Endothelial cell (in vitro differentiated cells): ENCODE results near the gene HINT2. TPM values are rescaled to one million over a fixed set of nuclear protein-coding genes. Genes with fewer than 3 reads are reported as not detected.

Experiments
- DNase-seq: peaks from one replicate; pipeline ENCODE4 v3.0.0; 2021; ENCODE audit warnings: low spot score
- H3K27ac Mint-ChIP-seq: one replicate; pipeline ENCODE4 v1.8.0; 2021; ENCODE audit warnings: mixed read lengths, inconsistent platforms; ENCODE audit not compliant: unreplicated experiment
- H3K27me3 Mint-ChIP-seq: one replicate; pipeline ENCODE4 v1.8.0; 2021; ENCODE audit warnings: mild to moderate bottlenecking, moderate library complexity, mixed read lengths, inconsistent platforms; ENCODE audit not compliant: unreplicated experiment
- H3K36me3 Mint-ChIP-seq: one replicate; pipeline ENCODE4 v1.8.0; 2021; ENCODE audit warnings: mild to moderate bottlenecking, low read depth, mixed read lengths, inconsistent platforms; ENCODE audit not compliant: unreplicated experiment
- H3K4me1 Mint-ChIP-seq: one replicate; pipeline ENCODE4 v1.8.0; 2021; ENCODE audit warnings: mild to moderate bottlenecking, mixed read lengths, inconsistent platforms; ENCODE audit not compliant: unreplicated experiment
- H3K4me3 Mint-ChIP-seq: one replicate; pipeline ENCODE4 v1.8.0; 2021; ENCODE audit warnings: mild to moderate bottlenecking, mixed read lengths, inconsistent platforms; ENCODE audit not compliant: unreplicated experiment
- H3K9me3 Mint-ChIP-seq: one replicate; pipeline ENCODE4 v1.8.0; 2021; ENCODE audit warnings: mixed read lengths, inconsistent platforms; ENCODE audit not compliant: unreplicated experiment
- CTCF ChIP-seq: fragments of 200-600 bp; sonication (generic); IDR thresholded peaks from one replicate; pipeline ENCODE4 v1.5.0; 2021; ENCODE audit warnings: antibody characterized with exemption; ENCODE audit not compliant: unreplicated experiment
- total RNA-seq: library from RNA; stranded (reverse); fragmentation: NEBNext Ultra II Directional; extraction: Animal tissue kit (Norgen Biotek cat#: 25700); gene quantifications from one replicate; pipeline ENCODE4 v1.2.1, GENCODE V29; 2021; ENCODE audit not compliant: unreplicated experiment

The HINT2 gene
- total RNA-seq, 1 donor from 2014 or later, result 43.3 TPM

DNA sequence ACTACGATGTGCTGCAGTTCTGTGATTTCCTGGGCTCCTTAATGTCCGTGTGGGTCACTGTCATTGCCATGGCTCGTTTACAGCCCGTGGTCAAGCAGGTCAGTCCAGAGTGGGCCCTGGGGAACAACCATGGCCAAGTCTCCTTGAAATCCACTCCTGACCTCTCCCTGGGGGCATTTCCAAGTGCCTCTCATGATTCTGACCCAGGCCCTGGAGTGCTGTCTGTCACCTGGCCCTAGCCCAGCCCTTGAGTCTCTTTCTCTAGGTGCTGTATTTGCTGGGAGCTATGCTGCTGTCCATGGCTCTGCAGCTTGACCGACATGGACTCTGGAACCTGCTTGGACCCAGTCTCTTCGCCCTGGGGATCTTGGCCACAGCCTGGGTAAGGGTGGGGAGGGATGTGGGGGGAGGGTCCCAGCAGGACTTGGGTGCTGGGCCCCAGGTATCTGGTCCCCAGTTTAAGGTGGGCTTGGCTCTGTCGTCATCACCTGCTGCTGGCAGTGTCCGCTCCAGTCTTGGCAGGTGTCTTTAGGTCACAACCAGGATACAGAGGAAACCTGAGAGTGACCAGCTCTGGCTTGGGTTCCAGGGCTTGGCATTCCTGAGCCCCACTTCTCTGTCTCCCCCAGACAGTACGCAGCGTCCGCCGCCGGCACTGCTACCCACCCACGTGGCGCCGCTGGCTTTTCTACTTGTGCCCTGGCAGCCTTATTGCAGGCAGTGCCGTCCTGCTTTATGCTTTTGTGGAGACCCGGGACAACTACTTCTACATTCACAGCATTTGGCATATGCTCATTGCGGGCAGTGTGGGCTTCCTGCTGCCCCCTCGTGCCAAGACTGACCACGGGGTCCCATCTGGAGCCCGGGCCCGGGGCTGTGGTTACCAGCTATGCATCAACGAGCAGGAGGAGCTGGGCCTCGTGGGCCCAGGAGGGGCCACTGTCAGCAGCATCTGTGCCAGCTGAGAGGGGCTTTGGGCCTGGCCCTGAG lies 38.3 kb upstream of the HINT2 start:
- H3K4me1 Mint-ChIP-seq, result no peaks in the 10 kb centered on the region
- H3K27ac Mint-ChIP-seq, result no peak overlapping the region
- no peak for TF ChIP-seq CTCF

GRCh38 chr9:35852267-35852815 lies 37.5 kb upstream of the HINT2 start:
- no peak for TF ChIP-seq CTCF
- Mint-ChIP-seq H3K27ac (no peak overlapping the region), H3K27me3 (peaks cover 14% of the 10 kb centered on the region), H3K36me3 (peaks cover 4% of the 10 kb centered on the region), H3K9me3 (no peaks in the 10 kb centered on the region), H3K4me1 (no peaks in the 10 kb centered on the region), H3K4me3 (no peak overlapping the region)
- no peak for DNase-seq

More for the DNA sequence above, 38.3 kb upstream of the HINT2 start:
- Mint-ChIP-seq H3K9me3 (no peaks in the 10 kb centered on the region), H3K4me3 (no peak overlapping the region), H3K27me3 (peaks cover 14% of the 10 kb centered on the region), H3K36me3 (peaks cover 4% of the 10 kb centered on the region)
- DNase-seq, result no peak

GRCh38 chr9:35847792-35848572 lies 33.1 kb upstream of the HINT2 start:
- Mint-ChIP-seq H3K9me3 (no peaks in the 10 kb centered on the region), H3K27me3 (peaks cover 14% of the 10 kb centered on the region), H3K4me1 (peaks cover 19% of the 10 kb centered on the region), H3K4me3 (no peak overlapping the region), H3K27ac (no peak overlapping the region), H3K36me3 (peaks cover 3% of the 10 kb centered on the region)
- no peak for TF ChIP-seq CTCF
- no peak for DNase-seq

DNA sequence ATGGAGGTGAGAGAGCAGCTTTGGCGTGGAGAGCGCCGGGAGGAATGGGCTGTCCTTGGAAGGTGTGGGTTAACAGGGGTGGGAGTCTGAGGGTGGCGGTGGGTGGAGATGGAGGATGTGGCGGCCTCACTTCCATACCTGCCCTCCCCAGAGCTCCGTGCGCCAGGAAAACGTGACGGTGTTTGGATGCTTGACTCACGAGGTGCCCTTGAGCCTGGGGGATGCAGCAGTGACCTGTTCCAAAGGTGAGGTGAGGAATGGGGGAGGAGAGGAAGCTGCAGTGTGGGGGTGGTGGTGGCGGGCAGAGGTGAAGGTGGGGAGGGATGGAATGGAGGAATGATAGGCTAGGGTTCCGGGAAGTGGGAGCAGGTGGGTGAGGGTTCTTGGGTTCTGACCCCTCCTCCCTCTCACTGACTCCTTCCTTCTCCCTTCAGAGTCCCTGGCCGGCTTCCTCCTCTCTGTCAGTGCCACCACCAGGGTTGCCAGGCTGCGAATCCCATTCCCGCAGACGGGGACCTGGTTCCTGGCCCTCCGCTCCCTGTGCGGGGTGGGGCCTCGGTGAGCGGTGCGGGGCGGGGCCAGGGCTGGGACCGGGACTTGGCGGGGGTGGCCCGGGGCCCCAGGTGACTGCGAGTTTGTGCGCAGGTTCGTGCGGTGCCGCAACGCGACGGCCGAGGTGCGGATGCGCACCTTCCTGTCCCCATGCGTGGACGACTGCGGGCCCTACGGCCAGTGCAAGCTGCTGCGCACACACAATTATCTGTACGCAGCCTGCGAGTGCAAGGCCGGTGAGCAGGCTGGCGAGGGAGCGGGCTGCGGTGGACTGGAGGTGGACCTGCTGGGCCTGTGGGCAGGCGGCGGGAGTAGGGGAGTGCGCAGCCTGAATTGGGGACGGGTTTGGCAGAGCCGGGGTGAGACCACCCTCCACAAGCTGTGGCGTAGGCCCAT lies 31.3 kb upstream of the HINT2 start:
- Mint-ChIP-seq H3K4me1 (peaks cover 19% of the 10 kb centered on the region), H3K9me3 (no peaks in the 10 kb centered on the region), H3K4me3 (peak overlapping the region; percentile 47), H3K36me3 (peaks cover 3% of the 10 kb centered on the region), H3K27ac (no peak overlapping the region), H3K27me3 (peaks cover 8% of the 10 kb centered on the region)
- no peak for DNase-seq
- TF ChIP-seq CTCF, result no peak
